ENCODE measurements around the gene SLC8A1. TPM values are rescaled to one million over a fixed set of nuclear protein-coding genes. Genes with fewer than 3 reads are reported as not detected.

The SLC8A1 gene
- total and polyA plus RNA-seq, 2 donors (not counting 1 experiment from before 2014, with no cell fraction given), result 0.07 to 0.20 TPM

GRCh38 chr2:40431600-40431955 lies 20.3 kb downstream of the SLC8A1 start:
- Mint-ChIP-seq H3K4me3 (no peak overlapping the region), H3K9me3 (ENCODE audit: insufficient read depth) (no peaks in the 10 kb centered on the region), H3K4me1 (no peaks in the 10 kb centered on the region), H3K27me3 (no peaks in the 10 kb centered on the region), H3K27ac (no peak overlapping the region)
- H3K27me3 ChIP-seq (replicated peaks in 1 of 4; ENCODE audit: control extremely low read depth in 1 of 4, control insufficient read depth in 3 of 4, insufficient read depth in 4 of 4, low read length in 3 of 4), result no peaks in the 10 kb centered on the region
- H3K27ac ChIP-seq (ENCODE audit: low read length in 2 of 2), result no peak overlapping the region
- H2AFZ ChIP-seq (ENCODE audit: insufficient read depth, low read depth, low read length, poor library complexity, severe bottlenecking), result no peak overlapping the region
- no peak overlapping the region for H3K4me2 ChIP-seq (replicated peaks; ENCODE audit: low read depth, low read length, poor library complexity, severe bottlenecking)
- H3K4me3 ChIP-seq (ENCODE audit: control extremely low read depth in 1 of 5, extremely low read depth in 1 of 5, insufficient read depth in 1 of 5, low read depth in 2 of 5, low read length in 4 of 5), result no peak overlapping the region
- no peaks in the 10 kb centered on the region for H3K4me1 ChIP-seq (ENCODE audit: control insufficient read depth in 2 of 2, insufficient read depth in 2 of 2, low read length in 2 of 2)
- intact Hi-C loops (cut with micrococcal nuclease), result no loop called here
- CTCF ChIA-PET, result no interaction called here
- POLR2A ChIA-PET, result no interaction called here
- ATAC-seq (ENCODE audit: low read depth), result no peak
- WGBS (ENCODE audit: insufficient coverage), result 49% methylated on average over 2 of the region's 3 CpGs
- H3K9ac ChIP-seq (ENCODE audit: low read length), result no peak overlapping the region
- TF ChIP-seq, protein P1, sequence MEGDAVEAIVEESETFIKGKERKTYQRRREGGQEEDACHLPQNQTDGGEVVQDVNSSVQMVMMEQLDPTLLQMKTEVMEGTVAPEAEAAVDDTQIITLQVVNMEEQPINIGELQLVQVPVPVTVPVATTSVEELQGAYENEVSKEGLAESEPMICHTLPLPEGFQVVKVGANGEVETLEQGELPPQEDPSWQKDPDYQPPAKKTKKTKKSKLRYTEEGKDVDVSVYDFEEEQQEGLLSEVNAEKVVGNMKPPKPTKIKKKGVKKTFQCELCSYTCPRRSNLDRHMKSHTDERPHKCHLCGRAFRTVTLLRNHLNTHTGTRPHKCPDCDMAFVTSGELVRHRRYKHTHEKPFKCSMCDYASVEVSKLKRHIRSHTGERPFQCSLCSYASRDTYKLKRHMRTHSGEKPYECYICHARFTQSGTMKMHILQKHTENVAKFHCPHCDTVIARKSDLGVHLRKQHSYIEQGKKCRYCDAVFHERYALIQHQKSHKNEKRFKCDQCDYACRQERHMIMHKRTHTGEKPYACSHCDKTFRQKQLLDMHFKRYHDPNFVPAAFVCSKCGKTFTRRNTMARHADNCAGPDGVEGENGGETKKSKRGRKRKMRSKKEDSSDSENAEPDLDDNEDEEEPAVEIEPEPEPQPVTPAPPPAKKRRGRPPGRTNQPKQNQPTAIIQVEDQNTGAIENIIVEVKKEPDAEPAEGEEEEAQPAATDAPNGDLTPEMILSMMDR (IDR thresholded peaks at IDR 0.05), result no peak
- TF ChIP-seq EZH2 (IDR thresholded peaks at IDR 0.05; ENCODE audit: borderline replicate concordance, insufficient read depth, low read depth, low read length, poor library complexity, severe bottlenecking), result no peak
- H3K36me3 ChIP-seq (replicated peaks in 1 of 2; ENCODE audit: control extremely low read depth in 1 of 2, control insufficient read depth in 1 of 2, extremely low read depth in 1 of 2, insufficient read depth in 2 of 2, low read length in 1 of 2), result no peaks in the 10 kb centered on the region
- H3K79me2 ChIP-seq (ENCODE audit: control insufficient read depth, insufficient read depth, low read length), result no peaks in the 10 kb centered on the region
- H3K9me3 ChIP-seq (ENCODE audit: control extremely low read depth in 1 of 3, control insufficient read depth in 2 of 3, insufficient read depth in 1 of 3, low read length in 2 of 3), result no peaks in the 10 kb centered on the region
- DNase-seq, result no peak
- no peaks in the 10 kb centered on the region for H4K20me1 ChIP-seq (ENCODE audit: control insufficient read depth, insufficient read depth, low read length, poor library complexity, severe bottlenecking)

- intact Hi-C loops (cut with micrococcal nuclease), result no loop called here
- H3K9ac ChIP-seq (ENCODE audit: low read length), result no peak overlapping the region
- no peaks in the 10 kb centered on the region for H3K36me3 ChIP-seq (replicated peaks in 1 of 2; ENCODE audit: control extremely low read depth in 1 of 2, control insufficient read depth in 1 of 2, extremely low read depth in 1 of 2, insufficient read depth in 2 of 2, low read length in 1 of 2)
- Mint-ChIP-seq H3K4me1 (no peaks in the 10 kb centered on the region), H3K4me3 (no peak overlapping the region), H3K27ac (no peak overlapping the region), H3K27me3 (no peaks in the 10 kb centered on the region), H3K9me3 (ENCODE audit: insufficient read depth) (no peaks in the 10 kb centered on the region)
- H3K27ac ChIP-seq (ENCODE audit: low read length in 2 of 2), result no peak overlapping the region
- ATAC-seq (ENCODE audit: low read depth), result no peak
- no peaks in the 10 kb centered on the region for H3K4me1 ChIP-seq (ENCODE audit: control insufficient read depth in 2 of 2, insufficient read depth in 2 of 2, low read length in 2 of 2)
- no peaks in the 10 kb centered on the region for H3K79me2 ChIP-seq (ENCODE audit: control insufficient read depth, insufficient read depth, low read length)
- H4K20me1 ChIP-seq (ENCODE audit: control insufficient read depth, insufficient read depth, low read length, poor library complexity, severe bottlenecking), result no peaks in the 10 kb centered on the region
- TF ChIP-seq EZH2 (IDR thresholded peaks at IDR 0.05; ENCODE audit: borderline replicate concordance, insufficient read depth, low read depth, low read length, poor library complexity, severe bottlenecking), result no peak
- TF ChIP-seq, protein P1 (IDR thresholded peaks at IDR 0.05), result no peak
- no peaks in the 10 kb centered on the region for H3K27me3 ChIP-seq (replicated peaks in 1 of 4; ENCODE audit: control extremely low read depth in 1 of 4, control insufficient read depth in 3 of 4, insufficient read depth in 4 of 4, low read length in 3 of 4)
- ChIA-PET CTCF (no interaction called here), POLR2A (no interaction called here)
- H3K4me2 ChIP-seq (replicated peaks; ENCODE audit: low read depth, low read length, poor library complexity, severe bottlenecking), result no peak overlapping the region
- H2AFZ ChIP-seq (ENCODE audit: insufficient read depth, low read depth, low read length, poor library complexity, severe bottlenecking), result no peak overlapping the region
- H3K9me3 ChIP-seq (ENCODE audit: control extremely low read depth in 1 of 3, control insufficient read depth in 2 of 3, insufficient read depth in 1 of 3, low read length in 2 of 3), result no peaks in the 10 kb centered on the region
- WGBS (ENCODE audit: insufficient coverage), result 89% methylated on average over 6 of the region's 7 CpGs
- DNase-seq, result no peak
- H3K4me3 ChIP-seq (ENCODE audit: control extremely low read depth in 1 of 5, extremely low read depth in 1 of 5, insufficient read depth in 1 of 5, low read depth in 2 of 5, low read length in 4 of 5), result no peak overlapping the region
Measured at GRCh38 chr2:40430776-40431599, 20.9 kb downstream of the SLC8A1 start.

All from B cell (primary cell).